ENCODE measurements around the gene TCEANC.
A peak's percentile ranks its signal among the peaks of the same experiment; 100 is the strongest.
"Not testable (repeated sequence)": the region's sequence is repeated elsewhere in the genome, so short reads cannot be mapped to it uniquely, and the experiment has no call there.

The TCEANC gene

DNA sequence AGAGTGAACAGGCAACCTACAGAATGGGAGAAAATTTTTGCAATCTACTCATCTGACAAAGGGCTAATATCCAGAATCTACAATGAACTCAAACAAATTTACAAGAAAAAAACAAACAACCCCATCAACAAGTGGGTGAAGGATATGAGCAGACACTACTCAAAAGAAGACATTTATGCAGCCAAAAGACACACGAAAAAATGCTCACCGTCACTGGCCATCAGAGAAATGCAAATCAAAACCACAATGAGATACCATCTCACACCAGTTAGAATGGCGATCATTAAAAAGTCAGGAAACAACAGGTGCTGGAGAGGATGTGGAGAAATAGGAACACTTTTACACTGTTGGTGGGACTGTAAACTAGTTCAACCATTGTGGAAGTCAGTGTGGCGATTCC is 11.3 kb upstream of the TCEANC start:
- H3K27me3 ChIP-seq (ENCODE audit: control insufficient read depth in 1 of 2, insufficient read depth in 2 of 2, low read length in 2 of 2); H3K27ac ChIP-seq (ENCODE audit: low read depth, low read length); H3K4me1 ChIP-seq (ENCODE audit: insufficient read depth, low read length); H3K9me3 ChIP-seq (ENCODE audit: low read length); H3K9ac ChIP-seq (ENCODE audit: low read length); H3K36me3 ChIP-seq (ENCODE audit: insufficient read depth, low read length); H3K4me3 ChIP-seq (ENCODE audit: low read depth in 1 of 2, low read length in 2 of 2): not testable (repeated sequence)

GRCh38 chrX:13645464-13646153 is 7.3 kb upstream of the TCEANC start:
- H3K36me3 ChIP-seq (ENCODE audit: insufficient read depth, low read length): no peaks in the 10 kb centered on the region
- H3K9ac ChIP-seq (ENCODE audit: low read length): no peak overlapping the region
- H3K9me3 ChIP-seq (ENCODE audit: low read length): no peaks in the 10 kb centered on the region
- no peak overlapping the region for H3K4me3 ChIP-seq (ENCODE audit: low read depth in 1 of 2, low read length in 2 of 2)
- no peak overlapping the region for H3K27ac ChIP-seq (ENCODE audit: low read depth, low read length)
- H3K27me3 ChIP-seq (ENCODE audit: control insufficient read depth in 1 of 2, insufficient read depth in 2 of 2, low read length in 2 of 2): no peaks in the 10 kb centered on the region
- no peaks in the 10 kb centered on the region for H3K4me1 ChIP-seq (ENCODE audit: insufficient read depth, low read length)

- H3K4me1 ChIP-seq (ENCODE audit: insufficient read depth, low read length): no peaks in the 10 kb centered on the region
- no peak overlapping the region for H3K4me3 ChIP-seq (ENCODE audit: low read depth in 1 of 2, low read length in 2 of 2)
- H3K27me3 ChIP-seq (ENCODE audit: control insufficient read depth in 1 of 2, insufficient read depth in 2 of 2, low read length in 2 of 2): no peaks in the 10 kb centered on the region
- no peak overlapping the region for H3K27ac ChIP-seq (ENCODE audit: low read depth, low read length)
- H3K36me3 ChIP-seq (ENCODE audit: insufficient read depth, low read length): no peaks in the 10 kb centered on the region
- H3K9me3 ChIP-seq (ENCODE audit: low read length): no peaks in the 10 kb centered on the region
- no peak overlapping the region for H3K9ac ChIP-seq (ENCODE audit: low read length)
Observed at GRCh38 chrX:13646154-13646549, 6.8 kb upstream of the TCEANC start.

DNA sequence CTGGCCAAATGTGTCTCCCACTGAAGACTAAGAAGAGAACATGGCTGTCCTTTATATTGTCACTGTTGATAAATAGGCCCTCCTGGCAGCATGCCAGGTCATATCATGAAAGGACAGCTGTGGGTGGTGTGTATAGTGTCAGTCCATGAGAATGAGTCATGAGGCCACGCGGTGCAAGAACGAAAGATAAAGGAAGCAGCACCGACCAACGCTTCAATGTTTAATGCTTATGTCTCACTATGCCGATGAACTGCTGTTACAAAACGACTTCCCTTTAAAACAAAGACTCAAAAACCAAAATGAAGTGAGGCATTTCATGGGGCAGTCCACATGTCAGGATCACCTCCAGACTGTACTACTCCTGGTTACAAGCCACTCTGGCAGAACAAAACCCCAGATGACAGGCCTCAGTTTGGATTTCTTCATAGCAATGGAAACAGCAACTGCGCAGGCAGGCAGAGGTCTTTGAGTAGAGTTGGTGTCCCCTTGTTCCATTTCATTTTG is 5.2 kb upstream of the TCEANC start:
- H3K36me3 ChIP-seq (ENCODE audit: insufficient read depth, low read length): no peaks in the 10 kb centered on the region
- peaks cover 5% of the 10 kb centered on the region for H3K4me1 ChIP-seq (ENCODE audit: insufficient read depth, low read length)
- no peaks in the 10 kb centered on the region for H3K9me3 ChIP-seq (ENCODE audit: low read length)
- H3K9ac ChIP-seq (ENCODE audit: low read length): no peak overlapping the region
- no peak overlapping the region for H3K27ac ChIP-seq (ENCODE audit: low read depth, low read length)
- H3K27me3 ChIP-seq (ENCODE audit: control insufficient read depth in 1 of 2, insufficient read depth in 2 of 2, low read length in 2 of 2): no peaks in the 10 kb centered on the region
- H3K4me3 ChIP-seq (ENCODE audit: low read depth in 1 of 2, low read length in 2 of 2): no peak overlapping the region

DNA sequence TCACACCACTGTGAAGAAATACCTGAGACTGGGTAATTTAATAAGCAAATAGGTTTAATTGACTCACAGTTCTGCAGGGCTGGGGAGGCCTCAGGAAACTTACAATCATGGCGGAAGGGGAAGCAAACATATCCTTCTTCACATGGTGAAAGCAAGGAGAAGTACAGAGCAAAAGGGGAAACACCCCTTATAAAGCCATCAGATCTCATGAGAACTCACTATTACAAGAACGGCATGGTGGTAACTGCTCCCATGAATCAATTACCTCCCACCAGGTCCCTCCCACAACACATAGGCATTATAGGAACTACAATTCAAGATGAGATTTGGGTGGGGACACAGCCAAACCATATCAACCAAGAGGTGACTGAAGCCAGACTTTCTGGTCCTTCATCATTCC is 4.6 kb upstream of the TCEANC start:
- H3K4me1 ChIP-seq (ENCODE audit: insufficient read depth, low read length); H3K9me3 ChIP-seq (ENCODE audit: low read length); H3K27ac ChIP-seq (ENCODE audit: low read depth, low read length); H3K9ac ChIP-seq (ENCODE audit: low read length); H3K27me3 ChIP-seq (ENCODE audit: control insufficient read depth in 1 of 2, insufficient read depth in 2 of 2, low read length in 2 of 2); H3K36me3 ChIP-seq (ENCODE audit: insufficient read depth, low read length); H3K4me3 ChIP-seq (ENCODE audit: low read depth in 1 of 2, low read length in 2 of 2): not testable (repeated sequence)

DNA sequence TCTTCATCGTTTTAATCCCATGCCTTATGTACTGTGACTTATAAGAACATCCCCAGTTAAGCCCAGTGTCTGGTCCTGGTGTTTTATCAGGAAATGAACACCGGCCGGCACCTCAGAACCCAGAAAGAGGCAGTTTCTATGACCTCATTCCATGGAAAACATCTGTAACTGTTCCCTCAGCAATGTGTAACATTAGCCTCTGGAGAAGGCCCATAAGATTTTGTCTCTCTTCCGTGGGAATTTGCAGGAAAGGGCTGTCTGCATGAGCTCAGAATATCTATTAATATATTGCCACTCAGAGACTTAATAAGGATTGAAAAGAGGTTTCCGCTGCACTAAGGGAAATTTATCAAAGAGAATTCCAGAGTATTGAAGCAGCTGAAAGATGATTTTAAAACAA is 3.1 kb upstream of the TCEANC start:
- Histone ChIP-seq H3K27me3 (ENCODE audit: control insufficient read depth in 1 of 2, insufficient read depth in 2 of 2, low read length in 2 of 2) (no peaks in the 10 kb centered on the region), H3K27ac (ENCODE audit: low read depth, low read length) (no peak overlapping the region)

DNA sequence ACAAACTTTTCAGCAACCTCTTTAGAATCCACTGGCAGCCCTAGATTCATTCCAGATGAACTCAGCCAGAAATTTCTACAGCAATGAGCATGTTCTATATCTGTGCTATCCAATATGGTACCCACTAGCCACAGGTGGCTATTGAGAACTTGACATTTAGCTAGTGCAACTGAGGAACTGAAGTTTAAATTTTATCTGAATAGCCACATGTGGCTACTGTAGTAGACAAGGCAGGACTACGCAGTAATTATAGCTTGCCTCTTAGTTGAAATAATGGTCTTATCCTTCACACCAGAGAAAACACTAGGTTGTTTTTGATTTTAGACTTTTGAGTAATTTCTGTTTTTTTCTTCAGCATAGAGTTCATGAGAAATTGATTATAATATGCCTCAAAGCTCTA is 2.6 kb upstream of the TCEANC start:
- no peaks in the 10 kb centered on the region for H3K36me3 ChIP-seq (ENCODE audit: insufficient read depth, low read length)
- no peak overlapping the region for H3K4me3 ChIP-seq (ENCODE audit: low read depth in 1 of 2, low read length in 2 of 2)
- H3K27ac ChIP-seq (ENCODE audit: low read depth, low read length): no peak overlapping the region
- H3K4me1 ChIP-seq (ENCODE audit: insufficient read depth, low read length): peaks cover 5% of the 10 kb centered on the region
- H3K27me3 ChIP-seq (ENCODE audit: control insufficient read depth in 1 of 2, insufficient read depth in 2 of 2, low read length in 2 of 2): no peaks in the 10 kb centered on the region
- no peak overlapping the region for H3K9ac ChIP-seq (ENCODE audit: low read length)
- no peaks in the 10 kb centered on the region for H3K9me3 ChIP-seq (ENCODE audit: low read length)

More for the DNA sequence above, 3.1 kb upstream of the TCEANC start:
- no peak overlapping the region for H3K9ac ChIP-seq (ENCODE audit: low read length)
- no peak overlapping the region for H3K4me3 ChIP-seq (ENCODE audit: low read depth in 1 of 2, low read length in 2 of 2)
- H3K4me1 ChIP-seq (ENCODE audit: insufficient read depth, low read length): peaks cover 5% of the 10 kb centered on the region
- H3K9me3 ChIP-seq (ENCODE audit: low read length): no peaks in the 10 kb centered on the region
- H3K36me3 ChIP-seq (ENCODE audit: insufficient read depth, low read length): no peaks in the 10 kb centered on the region

DNA sequence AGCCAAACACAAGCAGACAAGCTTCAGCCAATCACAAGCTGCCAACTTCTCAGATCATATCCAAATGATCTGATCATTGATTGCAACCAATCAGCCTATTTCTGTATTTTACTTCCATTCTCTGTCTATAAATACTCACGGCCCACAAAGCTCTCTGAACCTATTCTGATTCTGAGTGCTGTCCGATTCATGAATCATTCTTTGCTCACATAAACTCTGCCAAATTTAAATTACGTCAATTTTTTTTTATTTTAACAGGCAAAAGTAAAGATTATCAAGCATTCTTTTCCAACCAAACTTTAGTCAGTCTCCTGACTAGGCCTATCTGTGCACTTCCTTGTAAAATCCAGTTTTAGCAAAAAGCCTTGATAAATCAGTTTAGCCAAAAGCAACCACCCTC is 1.8 kb upstream of the TCEANC start:
- Histone ChIP-seq H3K4me3 (ENCODE audit: low read depth in 1 of 2, low read length in 2 of 2) (no peak overlapping the region), H3K27me3 (ENCODE audit: control insufficient read depth in 1 of 2, insufficient read depth in 2 of 2, low read length in 2 of 2) (no peaks in the 10 kb centered on the region), H3K4me1 (ENCODE audit: insufficient read depth, low read length) (peaks cover 5% of the 10 kb centered on the region), H3K27ac (ENCODE audit: low read depth, low read length) (no peak overlapping the region), H3K9me3 (ENCODE audit: low read length) (no peaks in the 10 kb centered on the region), H3K36me3 (ENCODE audit: insufficient read depth, low read length) (no peaks in the 10 kb centered on the region), H3K9ac (ENCODE audit: low read length) (no peak overlapping the region)

DNA sequence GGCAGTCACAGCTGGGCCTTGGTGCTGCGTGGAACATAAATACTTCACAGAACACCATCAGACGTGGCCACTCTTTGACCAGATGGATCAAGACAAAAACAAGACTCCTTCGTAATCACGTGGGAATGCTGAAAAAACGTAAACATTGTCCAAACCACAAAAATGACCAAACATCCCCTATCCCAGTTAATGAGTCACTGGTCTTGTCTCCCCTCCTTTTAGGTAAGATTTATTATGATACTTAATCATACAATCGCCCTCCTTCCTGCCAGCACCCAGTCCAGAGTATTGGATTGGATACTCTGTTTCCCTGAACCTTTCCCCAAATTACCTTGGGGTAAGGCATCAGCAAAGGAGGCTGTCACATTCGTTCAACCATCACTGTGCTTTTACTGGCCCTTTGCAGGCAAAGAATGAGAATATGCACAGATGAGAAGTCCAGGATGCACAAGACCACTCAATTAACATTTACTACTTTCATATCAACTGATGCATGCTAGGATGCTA is 601 bp upstream of the TCEANC start:
- H3K9me3 ChIP-seq (ENCODE audit: low read length): no peaks in the 10 kb centered on the region
- H3K4me1 ChIP-seq (ENCODE audit: insufficient read depth, low read length): peaks cover 5% of the 10 kb centered on the region
- H3K27me3 ChIP-seq (ENCODE audit: control insufficient read depth in 1 of 2, insufficient read depth in 2 of 2, low read length in 2 of 2): no peaks in the 10 kb centered on the region
- H3K9ac ChIP-seq (ENCODE audit: low read length): peak overlapping the region; percentile 17
- peak overlapping the region; percentile 51 to 58 for H3K4me3 ChIP-seq (ENCODE audit: low read depth in 1 of 2, low read length in 2 of 2)
- no peaks in the 10 kb centered on the region for H3K36me3 ChIP-seq (ENCODE audit: insufficient read depth, low read length)
- H3K27ac ChIP-seq (ENCODE audit: low read depth, low read length): peak overlapping the region; percentile 86

- Histone ChIP-seq H3K27me3 (ENCODE audit: control insufficient read depth in 1 of 2, insufficient read depth in 2 of 2, low read length in 2 of 2) (no peaks in the 10 kb centered on the region), H3K27ac (ENCODE audit: low read depth, low read length) (no peak overlapping the region), H3K4me1 (ENCODE audit: insufficient read depth, low read length) (peaks cover 5% of the 10 kb centered on the region), H3K9me3 (ENCODE audit: low read length) (no peaks in the 10 kb centered on the region), H3K4me3 (ENCODE audit: low read depth in 1 of 2, low read length in 2 of 2) (peak overlapping the region in 1 of 2 donors; percentile 56), H3K36me3 (ENCODE audit: insufficient read depth, low read length) (no peaks in the 10 kb centered on the region), H3K9ac (ENCODE audit: low read length) (no peak overlapping the region)
Observed at GRCh38 chrX:13654116-13654515, 1.2 kb downstream of the TCEANC start.

GRCh38 chrX:13655674-13656073 is 2.7 kb downstream of the TCEANC start:
- H3K4me1 ChIP-seq (ENCODE audit: insufficient read depth, low read length): peaks cover 5% of the 10 kb centered on the region
- no peak overlapping the region for H3K4me3 ChIP-seq (ENCODE audit: low read depth in 1 of 2, low read length in 2 of 2)
- H3K27ac ChIP-seq (ENCODE audit: low read depth, low read length): no peak overlapping the region
- H3K27me3 ChIP-seq (ENCODE audit: control insufficient read depth in 1 of 2, insufficient read depth in 2 of 2, low read length in 2 of 2): no peaks in the 10 kb centered on the region
- no peak overlapping the region for H3K9ac ChIP-seq (ENCODE audit: low read length)
- H3K9me3 ChIP-seq (ENCODE audit: low read length): no peaks in the 10 kb centered on the region
- no peaks in the 10 kb centered on the region for H3K36me3 ChIP-seq (ENCODE audit: insufficient read depth, low read length)

GRCh38 chrX:13658602-13659001 is 5.7 kb downstream of the TCEANC start:
- H3K9me3 ChIP-seq (ENCODE audit: low read length): no peaks in the 10 kb centered on the region
- H3K9ac ChIP-seq (ENCODE audit: low read length): no peak overlapping the region
- H3K4me3 ChIP-seq (ENCODE audit: low read depth in 1 of 2, low read length in 2 of 2): no peak overlapping the region
- H3K27me3 ChIP-seq (ENCODE audit: control insufficient read depth in 1 of 2, insufficient read depth in 2 of 2, low read length in 2 of 2): no peaks in the 10 kb centered on the region
- H3K36me3 ChIP-seq (ENCODE audit: insufficient read depth, low read length): no peaks in the 10 kb centered on the region
- no peak overlapping the region for H3K27ac ChIP-seq (ENCODE audit: low read depth, low read length)
- H3K4me1 ChIP-seq (ENCODE audit: insufficient read depth, low read length): peaks cover 7% of the 10 kb centered on the region
